ENCODE data around the gene GRK7.

DNA sequence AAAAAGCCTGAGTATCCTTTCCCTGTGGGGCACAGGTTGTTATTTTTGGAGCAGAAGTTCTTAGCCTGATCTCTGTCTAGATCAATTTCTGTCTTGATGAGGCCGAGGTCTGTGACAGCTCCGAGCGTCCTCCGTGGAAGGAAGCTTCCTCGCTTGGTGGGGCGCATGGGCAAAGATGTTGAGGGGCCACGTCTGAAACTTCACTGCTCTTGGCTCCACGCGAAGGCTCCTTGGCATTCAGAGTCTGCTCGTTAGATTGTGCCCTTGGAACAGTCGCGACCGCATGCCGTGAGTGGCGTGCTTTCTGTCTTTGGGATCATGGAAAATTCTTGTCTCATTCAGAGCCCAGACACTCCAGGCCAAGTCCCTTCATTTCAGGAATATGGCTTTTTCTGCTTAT, 13.7 kb downstream of the GRK7 start:
- TF ChIP-seq, protein P1, sequence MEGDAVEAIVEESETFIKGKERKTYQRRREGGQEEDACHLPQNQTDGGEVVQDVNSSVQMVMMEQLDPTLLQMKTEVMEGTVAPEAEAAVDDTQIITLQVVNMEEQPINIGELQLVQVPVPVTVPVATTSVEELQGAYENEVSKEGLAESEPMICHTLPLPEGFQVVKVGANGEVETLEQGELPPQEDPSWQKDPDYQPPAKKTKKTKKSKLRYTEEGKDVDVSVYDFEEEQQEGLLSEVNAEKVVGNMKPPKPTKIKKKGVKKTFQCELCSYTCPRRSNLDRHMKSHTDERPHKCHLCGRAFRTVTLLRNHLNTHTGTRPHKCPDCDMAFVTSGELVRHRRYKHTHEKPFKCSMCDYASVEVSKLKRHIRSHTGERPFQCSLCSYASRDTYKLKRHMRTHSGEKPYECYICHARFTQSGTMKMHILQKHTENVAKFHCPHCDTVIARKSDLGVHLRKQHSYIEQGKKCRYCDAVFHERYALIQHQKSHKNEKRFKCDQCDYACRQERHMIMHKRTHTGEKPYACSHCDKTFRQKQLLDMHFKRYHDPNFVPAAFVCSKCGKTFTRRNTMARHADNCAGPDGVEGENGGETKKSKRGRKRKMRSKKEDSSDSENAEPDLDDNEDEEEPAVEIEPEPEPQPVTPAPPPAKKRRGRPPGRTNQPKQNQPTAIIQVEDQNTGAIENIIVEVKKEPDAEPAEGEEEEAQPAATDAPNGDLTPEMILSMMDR (IDR thresholded peaks at IDR 0.05) = no peak
- TF ChIP-seq POLR2A (IDR thresholded peaks at IDR 0.05) = no peak
